Measurements from ENCODE around the gene RXRA.

RXRA gene

DNA sequence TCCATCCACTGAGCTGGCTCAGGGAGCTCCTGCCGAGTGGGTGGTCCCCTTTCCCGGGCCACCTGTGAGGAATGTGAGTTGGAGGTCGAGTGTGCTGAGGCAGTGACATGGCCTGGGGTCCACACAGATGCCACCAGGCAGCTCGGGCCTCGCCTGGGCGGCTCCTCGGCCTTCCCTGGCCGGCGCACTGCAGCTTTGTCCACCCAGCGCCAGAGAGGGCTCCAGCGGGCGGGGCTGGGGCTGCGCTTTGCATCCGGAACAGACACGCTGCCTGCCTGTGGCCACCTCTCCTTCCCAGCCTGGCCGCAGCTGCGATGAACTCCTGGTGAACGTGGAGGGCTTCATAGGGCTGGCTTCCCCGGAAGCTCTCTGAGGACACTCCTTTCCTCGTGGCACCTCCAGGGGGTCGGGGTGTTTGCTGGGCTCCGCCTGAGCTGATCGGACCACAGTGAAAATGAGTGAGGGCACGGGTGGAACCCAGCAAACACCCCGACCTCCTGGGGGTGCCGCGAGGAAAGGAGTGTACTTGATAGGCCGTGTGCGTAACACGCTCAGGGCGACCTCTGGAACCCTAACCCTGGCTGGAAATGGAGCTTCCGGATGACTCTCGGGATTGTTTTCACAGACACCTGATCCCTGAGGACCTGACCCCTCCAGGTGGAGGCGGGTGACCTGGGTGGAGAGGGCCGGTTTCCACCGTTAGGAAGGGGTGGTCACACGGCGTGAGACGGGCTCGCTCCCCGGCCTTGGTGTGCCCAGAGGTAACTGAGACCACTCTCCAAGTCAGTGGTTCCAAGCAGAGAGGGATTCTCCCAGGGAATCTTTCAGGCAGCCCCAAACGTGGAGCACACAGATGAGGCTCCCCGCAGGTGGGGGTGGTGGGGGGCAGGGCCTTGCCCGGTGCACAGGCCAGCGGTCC is 31.8 kb upstream of the RXRA start:
- TF ChIP-seq, protein P1, sequence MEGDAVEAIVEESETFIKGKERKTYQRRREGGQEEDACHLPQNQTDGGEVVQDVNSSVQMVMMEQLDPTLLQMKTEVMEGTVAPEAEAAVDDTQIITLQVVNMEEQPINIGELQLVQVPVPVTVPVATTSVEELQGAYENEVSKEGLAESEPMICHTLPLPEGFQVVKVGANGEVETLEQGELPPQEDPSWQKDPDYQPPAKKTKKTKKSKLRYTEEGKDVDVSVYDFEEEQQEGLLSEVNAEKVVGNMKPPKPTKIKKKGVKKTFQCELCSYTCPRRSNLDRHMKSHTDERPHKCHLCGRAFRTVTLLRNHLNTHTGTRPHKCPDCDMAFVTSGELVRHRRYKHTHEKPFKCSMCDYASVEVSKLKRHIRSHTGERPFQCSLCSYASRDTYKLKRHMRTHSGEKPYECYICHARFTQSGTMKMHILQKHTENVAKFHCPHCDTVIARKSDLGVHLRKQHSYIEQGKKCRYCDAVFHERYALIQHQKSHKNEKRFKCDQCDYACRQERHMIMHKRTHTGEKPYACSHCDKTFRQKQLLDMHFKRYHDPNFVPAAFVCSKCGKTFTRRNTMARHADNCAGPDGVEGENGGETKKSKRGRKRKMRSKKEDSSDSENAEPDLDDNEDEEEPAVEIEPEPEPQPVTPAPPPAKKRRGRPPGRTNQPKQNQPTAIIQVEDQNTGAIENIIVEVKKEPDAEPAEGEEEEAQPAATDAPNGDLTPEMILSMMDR (IDR thresholded peaks at IDR 0.05) = no peak
- no peak for TF ChIP-seq ZFX (IDR thresholded peaks at IDR 0.05; ENCODE audit: borderline replicate concordance)
- no peak overlapping the region for H3K27ac ChIP-seq

DNA sequence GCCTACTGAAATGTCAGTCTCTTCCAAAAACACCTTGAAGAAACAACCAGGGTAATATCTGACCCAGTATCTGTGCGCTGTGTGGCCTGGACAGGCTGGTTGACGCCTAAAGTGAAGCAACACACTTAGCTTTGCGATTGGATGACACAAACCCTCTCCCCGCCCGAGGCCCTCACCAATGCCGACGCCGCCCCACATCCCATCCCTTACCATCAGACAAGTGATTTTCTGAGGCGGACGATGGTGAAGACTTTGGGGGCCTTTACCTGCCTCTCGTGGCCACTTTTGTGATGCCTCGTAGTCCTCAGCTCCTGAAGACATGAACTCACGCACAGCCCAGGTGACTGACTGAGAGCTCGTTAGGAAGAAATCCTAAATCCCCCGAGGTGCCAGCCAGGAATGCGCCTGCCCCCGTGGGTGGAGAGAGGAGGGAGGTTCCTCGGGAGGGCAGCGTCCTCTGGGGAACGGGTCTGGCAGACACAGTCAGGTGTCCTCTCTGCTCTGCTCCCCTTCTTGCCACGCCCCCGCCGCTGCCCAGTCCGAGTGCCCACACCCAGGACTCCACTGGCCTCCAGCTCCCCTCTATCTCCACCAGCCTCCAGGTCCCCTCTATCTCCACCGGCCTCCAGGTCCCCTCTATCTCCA is 31.0 kb upstream of the RXRA start:
- TF ChIP-seq, protein P1 (IDR thresholded peaks at IDR 0.05) = no peak
- no peak for TF ChIP-seq ZFX (IDR thresholded peaks at IDR 0.05; ENCODE audit: borderline replicate concordance)
- H3K27ac ChIP-seq = no peak overlapping the region

DNA sequence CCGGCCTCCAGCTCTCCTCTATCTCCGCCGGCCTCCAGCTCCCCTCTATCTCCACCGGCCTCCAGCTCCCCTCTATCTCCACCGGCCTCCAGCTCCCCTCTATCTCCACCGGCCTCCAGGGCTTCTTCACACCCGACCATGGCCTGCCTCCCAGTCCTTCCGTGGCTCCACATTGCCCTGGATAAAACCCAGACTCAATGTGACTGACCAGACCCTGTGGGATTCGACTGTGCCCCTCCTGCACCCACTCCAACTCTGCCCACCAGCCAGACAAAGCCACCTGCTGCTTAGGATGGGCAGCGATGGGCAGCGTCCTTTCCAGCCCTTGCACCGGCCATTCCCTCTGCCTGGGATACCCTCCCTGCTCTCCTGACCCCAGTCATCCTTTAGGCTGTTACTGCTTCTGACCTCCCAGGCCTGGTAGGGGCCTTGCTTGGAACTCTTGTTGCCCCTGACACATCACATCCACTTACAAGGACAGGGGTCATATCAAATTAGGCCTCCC is 30.5 kb upstream of the RXRA start:
- no peak overlapping the region for H3K27ac ChIP-seq
- no peak for TF ChIP-seq ZFX (IDR thresholded peaks at IDR 0.05; ENCODE audit: borderline replicate concordance)
- TF ChIP-seq, protein P1 (IDR thresholded peaks at IDR 0.05) = no peak

DNA sequence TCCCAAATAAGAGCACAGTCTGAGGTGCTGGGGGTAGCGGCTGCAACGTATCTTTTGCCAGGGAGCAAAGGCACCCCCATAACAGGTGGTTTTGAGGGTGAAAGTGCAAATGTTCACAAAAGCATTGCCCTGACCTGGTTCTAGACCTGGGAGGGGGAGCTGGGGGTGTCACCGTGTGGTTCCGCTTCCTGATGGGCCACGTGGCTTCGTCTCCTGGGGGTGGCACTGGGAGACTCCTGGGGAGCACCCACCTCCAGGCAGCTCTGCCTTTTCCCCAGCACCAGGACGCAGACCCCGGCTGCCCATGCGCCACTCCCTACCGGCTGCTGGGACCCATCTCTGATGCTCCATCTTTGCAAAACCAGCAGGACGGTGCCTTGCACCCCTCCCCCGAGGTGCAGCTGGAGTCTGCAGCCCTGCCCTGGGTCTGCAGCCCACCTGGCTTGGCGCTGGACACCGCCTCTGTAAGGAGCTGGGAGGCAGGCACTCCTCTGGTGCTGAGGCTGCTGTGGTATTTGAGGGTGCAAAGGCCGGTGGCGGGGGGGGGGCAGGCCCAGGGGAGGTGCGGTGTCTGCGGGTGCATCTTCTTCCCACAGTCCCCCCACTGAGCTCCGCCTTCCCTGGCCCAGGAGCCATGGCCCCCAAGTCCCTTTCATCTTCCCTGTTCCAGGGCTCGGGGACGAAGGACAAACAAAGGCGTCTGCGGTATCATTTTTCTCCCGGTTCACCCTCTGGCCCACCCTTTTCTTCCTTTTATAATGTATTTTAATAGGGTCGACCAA is 29.8 kb upstream of the RXRA start:
- TF ChIP-seq, protein P1 (IDR thresholded peaks at IDR 0.05) = no peak
- TF ChIP-seq ZFX (IDR thresholded peaks at IDR 0.05; ENCODE audit: borderline replicate concordance) = no peak

DNA sequence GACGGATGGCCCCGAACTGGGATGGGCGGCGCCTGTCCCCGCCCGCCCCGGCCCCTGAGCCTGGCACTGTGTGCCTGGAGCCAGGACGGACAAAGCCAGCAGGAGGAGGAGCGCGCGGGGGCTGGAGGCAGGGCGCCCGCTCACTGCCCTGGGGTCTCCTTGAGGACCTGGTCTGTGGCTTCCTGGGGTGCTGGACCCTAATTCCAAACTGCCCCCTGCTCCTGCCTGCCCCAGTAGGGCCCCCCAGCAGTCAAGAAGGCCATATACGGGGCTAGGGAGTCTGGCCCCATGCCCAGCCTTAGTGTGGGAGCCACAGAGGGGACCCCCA is 29.2 kb upstream of the RXRA start:
- TF ChIP-seq, protein P1 (IDR thresholded peaks at IDR 0.05) = no peak
- TF ChIP-seq ZFX (IDR thresholded peaks at IDR 0.05; ENCODE audit: borderline replicate concordance) = no peak
- no peak overlapping the region for H3K27ac ChIP-seq

More for the DNA sequence above, 29.8 kb upstream of the RXRA start:
- no peak overlapping the region for H3K27ac ChIP-seq

DNA sequence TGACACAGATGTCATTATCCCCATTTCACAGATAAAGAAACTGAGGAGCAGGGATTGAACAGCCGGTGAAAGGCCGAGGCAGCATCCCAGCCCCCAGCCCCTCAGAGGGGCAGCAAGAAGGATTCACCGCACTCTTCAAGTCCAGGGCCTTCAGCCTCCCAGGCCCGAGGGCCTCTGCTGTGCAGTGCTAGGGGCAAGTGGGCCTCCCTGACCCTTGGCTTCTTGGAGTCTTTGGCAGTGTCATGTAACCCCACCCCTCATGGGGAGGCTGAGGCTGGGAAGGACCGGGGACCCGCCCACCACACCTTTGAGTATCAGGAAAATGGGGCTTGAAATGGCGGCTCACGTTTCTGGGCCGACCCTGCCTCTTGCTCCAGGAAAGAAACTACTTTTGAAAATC is 28.7 kb upstream of the RXRA start:
- no peak overlapping the region for H3K27ac ChIP-seq
- TF ChIP-seq, protein P1 (IDR thresholded peaks at IDR 0.05) = no peak
- TF ChIP-seq ZFX (IDR thresholded peaks at IDR 0.05; ENCODE audit: borderline replicate concordance) = no peak

Measured in 22Rv1 (cell line).